ENCODE measurements around the gene TTC17. TPM values are rescaled to one million over a fixed set of nuclear protein-coding genes. Genes with fewer than 3 reads are reported as not detected.

The TTC17 gene
- total RNA-seq, 1 experiment from 2014 or later: 42.1 TPM

- Histone ChIP-seq H3K4me2 (ENCODE audit: low read length) (no peak overlapping the region), H3K36me3 (ENCODE audit: low read depth, low read length) (no peaks in the 10 kb centered on the region), H2AFZ (ENCODE audit: low read length) (no peak overlapping the region), H4K20me1 (ENCODE audit: low read length) (no peaks in the 10 kb centered on the region), H3K9ac (ENCODE audit: low read length) (no peak overlapping the region), H3K4me1 (ENCODE audit: insufficient read depth, low read length) (no peaks in the 10 kb centered on the region), H3K27me3 (ENCODE audit: low read length) (peaks cover 48% of the 10 kb centered on the region), H3K9me2 (replicated peaks; ENCODE audit: low read length) (no peaks in the 10 kb centered on the region), H3K27ac (ENCODE audit: low read length) (no peak overlapping the region), H3K4me3 (ENCODE audit: low read length) (no peak overlapping the region), H3K79me2 (ENCODE audit: low read length) (no peaks in the 10 kb centered on the region), H3F3A (ENCODE audit: low read length, unreplicated experiment) (no peaks in the 10 kb centered on the region), H3K9me3 (ENCODE audit: low read length) (no peaks in the 10 kb centered on the region)
- no TSS peak for BruUV-seq (replicated peaks)
- DNase-seq (no peak), ATAC-seq (no peak)
- intact Hi-C loops (cut with micrococcal nuclease): no loop called here
- TF ChIP-seq CTCF (conservative IDR thresholded peaks at IDR 0.05; ENCODE audit: low read depth, low read length) (no peak), EZH2 (IDR thresholded peaks at IDR 0.05; ENCODE audit: low read length, unreplicated experiment) (no peak), EZH2phosphoT487 (IDR thresholded peaks at IDR 0.05; ENCODE audit: borderline replicate concordance, low read length) (no peak)
- POLR2A ChIA-PET (ENCODE audit: unreplicated experiment): no interaction called here
- CTCF ChIA-PET: interaction anchor here (0.6 kb wide), 1 partner anchor 241 kb away, joined by 4 read pairs; no protein-coding TSS in a partner anchor
These were observed 183.3 kb downstream of the TTC17 start for GRCh38 chr11:43541993-43542392.

- ChIA-PET POLR2A (ENCODE audit: unreplicated experiment) (no interaction called here), CTCF (no interaction called here)
- BruUV-seq (replicated peaks): no TSS peak
These were observed 184.3 kb downstream of the TTC17 start for GRCh38 chr11:43542750-43543712.

More at GRCh38 chr11:43542750-43543712, 184.3 kb downstream of the TTC17 start:
- intact Hi-C loops (cut with micrococcal nuclease): no loop called here
- H3K79me2 ChIP-seq (ENCODE audit: low read length): no peaks in the 10 kb centered on the region
- H3K27me3 ChIP-seq (ENCODE audit: low read length): peaks cover 42% of the 10 kb centered on the region
- no peak overlapping the region for H2AFZ ChIP-seq (ENCODE audit: low read length)
- TF ChIP-seq CTCF (conservative IDR thresholded peaks at IDR 0.05; ENCODE audit: low read depth, low read length): no peak
- no peak for TF ChIP-seq EZH2 (IDR thresholded peaks at IDR 0.05; ENCODE audit: low read length, unreplicated experiment)
- H3K36me3 ChIP-seq (ENCODE audit: low read depth, low read length): no peaks in the 10 kb centered on the region
- H3K9me3 ChIP-seq (ENCODE audit: low read length): no peaks in the 10 kb centered on the region
- H3F3A ChIP-seq (ENCODE audit: low read length, unreplicated experiment): no peaks in the 10 kb centered on the region
- no peak overlapping the region for H3K27ac ChIP-seq (ENCODE audit: low read length)
- ATAC-seq (no peak), DNase-seq (no peak)
- H3K9ac ChIP-seq (ENCODE audit: low read length): no peak overlapping the region
- H3K4me2 ChIP-seq (ENCODE audit: low read length): no peak overlapping the region
- no peaks in the 10 kb centered on the region for H4K20me1 ChIP-seq (ENCODE audit: low read length)
- H3K4me1 ChIP-seq (ENCODE audit: insufficient read depth, low read length): no peaks in the 10 kb centered on the region
- H3K9me2 ChIP-seq (replicated peaks; ENCODE audit: low read length): no peaks in the 10 kb centered on the region
- no peak overlapping the region for H3K4me3 ChIP-seq (ENCODE audit: low read length)

Other genes with a start within 250 kb of the TTC17 start
- 79.5 and 83.7 TPM in 2 replicates for gene API5, start 46.9 kb upstream of the TTC17 start, total RNA-seq (2014; rRNA removed)

All from PC-3 (cell line).